Urothelium cell line (cell line): ENCODE data around the gene PPM1J.
"Not testable (repeated sequence)": the region's sequence is repeated elsewhere in the genome, so short reads cannot be mapped to it uniquely, and the experiment has no call there.

Source experiments
- DNase-seq: peaks from one replicate; pipeline ENCODE4 v3.0.0; 2011; ENCODE audit warnings: low spot score, mixed read lengths
- FAIRE-seq: peaks from 2 replicates; lab custom pipeline; 2011; peaks lifted over from hg19 to GRCh38; lab: Jason Lieb, UNC

The PPM1J gene

GRCh38 chr1:112722601-112723510 lies 7.7 kb upstream of the PPM1J start:
- no peak for FAIRE-seq
- DNase-seq = no peak

DNA sequence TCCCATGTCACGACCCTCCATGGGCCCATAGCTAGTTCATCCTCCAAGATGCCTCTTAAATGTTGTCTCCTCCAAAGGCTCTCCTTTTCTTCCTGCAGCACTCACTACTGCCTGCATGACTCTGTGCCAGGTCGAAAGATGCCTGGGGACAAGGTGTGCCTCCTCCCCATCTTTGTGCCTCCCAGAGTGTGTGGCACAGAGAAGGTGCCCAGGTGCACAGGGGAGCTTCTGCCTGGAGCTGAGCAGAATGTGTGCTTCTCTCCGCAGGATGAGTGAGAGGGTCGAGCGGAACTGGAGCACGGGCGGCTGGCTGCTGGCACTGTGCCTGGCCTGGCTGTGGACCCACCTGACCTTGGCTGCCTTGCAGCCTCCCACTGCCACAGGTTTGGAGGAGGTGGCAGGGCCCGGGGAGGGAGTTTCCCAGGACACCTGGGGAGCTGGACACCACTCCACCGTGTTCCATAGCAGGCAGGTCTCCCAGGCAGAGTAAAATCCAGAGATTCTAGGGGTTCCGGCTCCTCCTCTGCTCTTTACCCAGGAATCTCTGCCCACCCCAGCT lies 6.9 kb upstream of the PPM1J start:
- no peak for FAIRE-seq
- no peak for DNase-seq

- not testable (repeated sequence) for FAIRE-seq, DNase-seq
Measured at GRCh38 chr1:112721294-112721693, 6.2 kb upstream of the PPM1J start.

- FAIRE-seq = no peak
- DNase-seq = no peak
Measured at GRCh38 chr1:112720800-112721199, 5.7 kb upstream of the PPM1J start.

GRCh38 chr1:112719706-112720105 lies 4.6 kb upstream of the PPM1J start:
- FAIRE-seq (no peak), DNase-seq (no peak)

DNA sequence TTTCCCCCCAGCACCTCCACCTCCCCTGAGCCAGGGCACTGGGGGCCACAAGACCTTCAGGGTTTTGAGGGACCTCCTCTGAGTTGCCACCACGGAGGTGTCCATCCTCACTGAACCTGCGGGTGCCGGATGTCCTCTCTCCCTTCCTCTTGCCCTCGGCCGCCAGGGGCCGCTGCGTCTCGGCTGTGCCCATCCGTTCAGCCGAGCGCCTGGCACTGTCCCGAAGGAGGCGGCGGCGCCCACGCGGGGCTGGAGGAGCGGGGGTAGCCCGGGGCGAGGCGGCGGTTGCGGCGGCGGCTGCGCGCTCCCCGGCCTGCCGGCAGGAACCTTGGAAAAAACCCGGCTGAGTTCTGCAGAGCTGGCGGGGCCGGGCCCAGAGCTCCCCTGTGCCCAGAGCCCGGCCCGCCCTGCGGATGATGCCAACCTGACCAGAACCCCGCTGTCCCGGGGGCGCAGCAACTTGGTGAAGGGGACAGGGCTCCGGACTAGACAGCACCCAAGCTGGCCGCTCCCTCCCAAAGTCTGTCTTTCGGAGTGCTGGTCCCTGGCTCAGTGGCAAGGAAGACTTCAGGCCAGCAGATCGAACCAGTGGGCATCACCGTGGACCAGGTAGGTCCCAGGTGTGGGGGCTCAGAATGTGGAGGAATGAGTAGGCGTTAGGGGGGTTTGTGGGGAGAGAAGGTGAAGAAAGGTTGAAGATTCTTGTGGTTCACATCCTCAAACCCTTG lies 3.7 kb upstream of the PPM1J start:
- peak; percentile 89 for DNase-seq
- no peak for FAIRE-seq

- FAIRE-seq = no peak
Measured at GRCh38 chr1:112717263-112717873, 2.2 kb upstream of the PPM1J start.

DNA sequence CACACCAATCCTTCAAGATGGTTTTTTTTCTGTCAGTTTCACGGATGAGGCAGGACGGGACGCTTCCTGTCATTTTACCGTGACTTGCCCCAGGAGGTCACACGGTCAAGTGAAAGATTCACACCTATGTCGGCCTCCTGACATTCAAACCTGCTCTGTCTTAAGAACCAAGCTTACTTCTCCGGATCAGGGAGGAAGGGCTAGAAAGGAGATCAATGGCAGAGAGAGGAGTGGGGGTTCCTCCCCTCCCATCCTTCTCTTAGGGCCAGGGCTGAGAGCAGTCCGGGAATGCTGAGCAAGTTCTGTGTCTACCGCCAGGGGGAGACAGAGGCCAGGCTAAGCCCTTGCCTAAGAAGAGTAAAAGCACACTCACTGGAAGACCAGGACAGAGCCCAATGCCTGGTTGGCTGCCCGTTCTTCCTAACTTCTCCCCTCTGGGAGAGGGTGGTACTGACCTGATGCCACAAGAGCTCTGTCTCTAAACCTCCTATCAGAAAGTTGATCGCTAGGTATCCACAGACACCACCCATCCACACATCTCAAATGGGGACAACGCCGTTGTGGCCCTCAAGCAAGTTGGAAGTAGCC lies 1.1 kb upstream of the PPM1J start:
- FAIRE-seq = no peak
- peak; percentile 91 for DNase-seq

More at GRCh38 chr1:112717263-112717873, 2.2 kb upstream of the PPM1J start:
- no peak for DNase-seq

- no peak for FAIRE-seq
Measured at GRCh38 chr1:112714313-112715263, 544 bp downstream of the PPM1J start.

DNA sequence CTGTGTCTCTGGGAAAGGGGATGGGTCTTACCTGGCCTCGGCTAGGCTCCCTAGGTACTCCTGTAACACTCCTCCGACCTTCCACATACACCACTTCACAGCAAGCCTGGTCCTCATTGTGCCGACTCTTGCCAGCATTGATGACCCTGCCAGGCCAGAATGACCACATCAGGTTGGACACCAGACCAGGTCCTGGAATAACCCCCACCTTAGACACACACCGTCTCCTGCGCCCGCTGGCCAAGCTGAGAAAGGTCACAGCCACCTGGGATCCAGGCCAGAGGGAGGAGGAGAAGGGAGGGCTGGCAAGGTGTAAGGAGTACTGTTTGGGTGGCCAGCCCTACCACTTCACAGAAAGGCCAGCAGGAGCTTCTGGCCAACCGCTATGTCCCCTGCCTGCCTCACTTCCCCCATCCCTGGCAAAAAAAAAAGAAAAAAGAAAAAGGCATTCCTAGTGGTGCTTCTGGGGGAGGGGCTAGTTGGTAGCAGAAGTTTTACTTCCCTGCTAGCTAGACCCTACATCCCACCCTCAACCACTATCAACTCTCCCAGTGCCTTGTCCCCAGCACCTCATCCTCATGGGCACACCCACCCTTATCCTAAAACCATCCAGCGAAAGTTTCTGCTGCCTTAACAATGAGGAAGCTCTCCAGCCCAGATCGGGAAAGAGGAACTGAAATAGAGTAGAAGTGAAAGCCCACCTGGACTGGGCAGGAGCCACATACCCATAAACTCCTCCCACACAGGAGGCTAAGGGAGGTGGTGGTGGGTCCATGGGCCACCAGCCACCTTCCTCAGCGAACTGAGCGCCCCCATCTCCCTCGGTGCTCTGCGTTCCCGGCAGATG lies 1.4 kb downstream of the PPM1J start:
- no peak for DNase-seq
- FAIRE-seq = peak; percentile 50

More at GRCh38 chr1:112714313-112715263, 544 bp downstream of the PPM1J start:
- no peak for DNase-seq

DNA sequence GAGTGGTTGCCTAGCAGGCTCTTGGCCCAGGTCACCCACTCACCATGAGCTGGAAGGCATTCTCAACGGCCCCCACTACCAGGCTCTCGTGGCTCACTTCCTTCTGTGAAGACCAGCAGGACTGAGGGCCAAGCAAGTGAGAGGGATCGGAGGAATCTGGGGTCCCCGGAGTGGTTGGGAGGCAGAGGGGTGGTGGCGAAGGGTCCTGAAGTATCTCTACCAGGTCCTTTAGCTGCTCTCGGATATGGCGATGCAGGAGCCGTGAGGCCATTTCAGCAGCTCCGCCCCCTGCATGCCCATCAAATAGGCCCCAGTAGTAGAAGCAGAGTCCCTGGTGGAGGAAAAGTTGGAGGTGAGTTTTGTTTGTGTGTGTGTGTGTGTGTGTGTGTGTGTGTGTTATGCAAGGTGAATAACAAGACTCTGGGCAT lies 2.4 kb downstream of the PPM1J start:
- DNase-seq = no peak
- no peak for FAIRE-seq

DNA sequence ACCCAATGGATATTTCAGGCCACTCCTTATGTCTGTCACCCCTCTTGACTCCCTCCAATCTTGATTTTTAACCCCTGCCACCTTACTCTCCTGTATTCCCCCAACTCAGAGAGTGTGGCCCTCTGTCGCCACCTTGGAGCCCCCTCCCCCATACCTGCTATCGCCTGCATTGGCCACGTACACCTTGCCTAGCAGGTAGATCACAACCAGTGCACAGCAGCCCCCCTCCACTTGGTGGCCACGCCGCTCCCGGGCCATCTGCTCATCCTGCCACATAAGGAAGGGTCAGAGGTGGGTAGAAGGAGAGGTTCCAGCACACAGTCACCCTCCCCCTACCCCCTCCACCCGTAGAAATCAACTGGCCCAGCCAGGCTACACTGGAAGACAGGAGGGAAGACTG lies 2.9 kb downstream of the PPM1J start:
- FAIRE-seq = no peak
- DNase-seq = no peak

DNA sequence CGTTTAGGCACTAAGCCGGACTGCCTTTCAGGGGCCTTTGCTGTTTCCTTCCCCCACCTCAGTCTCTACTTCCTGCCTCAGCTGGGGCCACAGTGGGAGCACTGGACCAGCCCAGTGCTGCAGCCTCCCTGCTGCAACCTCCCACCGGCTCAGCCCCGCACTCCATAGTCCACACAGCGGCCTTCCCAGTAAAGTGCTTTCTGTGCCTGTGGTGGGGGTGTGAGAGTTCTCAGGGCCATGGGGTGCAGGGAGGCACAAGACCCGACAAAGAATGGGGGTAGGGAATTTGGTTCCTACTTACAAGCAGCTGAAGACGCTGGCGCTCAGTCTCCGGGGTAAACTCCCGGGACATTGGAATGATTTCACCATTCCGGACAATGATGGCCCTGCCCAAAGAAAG lies 3.5 kb downstream of the PPM1J start:
- DNase-seq (no peak), FAIRE-seq (no peak)

GRCh38 chr1:112711041-112711440 lies 4.1 kb downstream of the PPM1J start:
- FAIRE-seq (no peak), DNase-seq (no peak)

- DNase-seq (no peak), FAIRE-seq (no peak)
Measured at GRCh38 chr1:112710586-112710985, 4.5 kb downstream of the PPM1J start.

DNA sequence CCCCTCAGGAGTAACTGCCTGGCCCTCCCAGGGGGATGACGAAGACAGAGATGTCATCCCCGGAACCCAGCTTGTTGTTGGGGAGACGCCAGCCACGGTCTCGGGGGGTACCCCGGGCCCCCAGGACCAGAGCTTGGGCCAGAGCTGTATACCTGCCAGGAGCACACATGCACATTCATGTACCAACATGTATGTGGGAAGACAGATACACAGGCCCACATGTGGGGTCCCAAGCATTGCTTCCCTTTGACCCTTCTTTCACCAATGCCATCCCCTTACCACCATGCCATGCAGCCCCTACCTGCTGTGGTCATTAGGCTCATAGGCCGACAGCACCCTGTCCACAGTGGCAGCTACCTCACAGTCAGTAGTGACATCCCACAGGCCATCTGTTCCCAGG lies 5.0 kb downstream of the PPM1J start:
- FAIRE-seq (no peak), DNase-seq (no peak)

- FAIRE-seq = no peak
Measured at GRCh38 chr1:112708489-112708888, 6.6 kb downstream of the PPM1J start.

GRCh38 chr1:112708002-112708448 lies 7.1 kb downstream of the PPM1J start:
- no peak for DNase-seq
- no peak for FAIRE-seq

More at GRCh38 chr1:112708489-112708888, 6.6 kb downstream of the PPM1J start:
- DNase-seq = no peak
